ENCODE measurements around the gene KLRF2.

The KLRF2 gene

DNA sequence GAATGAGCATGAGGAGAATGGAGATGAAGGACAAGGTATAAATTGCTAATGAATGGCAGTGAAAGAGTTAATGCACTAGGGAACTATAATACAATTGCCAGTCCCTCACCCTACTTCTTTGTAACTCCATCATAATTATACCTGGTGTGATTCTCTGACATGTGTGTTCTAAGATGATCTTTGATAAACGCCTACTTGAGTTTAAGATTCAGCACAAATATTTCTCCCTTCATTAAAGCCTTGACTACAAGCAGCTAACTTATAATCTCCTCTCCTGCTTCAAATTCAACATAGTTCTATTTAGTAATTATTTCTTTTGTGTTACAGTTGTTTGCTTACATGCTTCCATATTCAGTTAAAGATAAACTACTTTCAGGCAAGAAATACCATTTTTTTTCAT lies 60.5 kb downstream of the KLRF2 start:
- DNase-seq: no peak

DNA sequence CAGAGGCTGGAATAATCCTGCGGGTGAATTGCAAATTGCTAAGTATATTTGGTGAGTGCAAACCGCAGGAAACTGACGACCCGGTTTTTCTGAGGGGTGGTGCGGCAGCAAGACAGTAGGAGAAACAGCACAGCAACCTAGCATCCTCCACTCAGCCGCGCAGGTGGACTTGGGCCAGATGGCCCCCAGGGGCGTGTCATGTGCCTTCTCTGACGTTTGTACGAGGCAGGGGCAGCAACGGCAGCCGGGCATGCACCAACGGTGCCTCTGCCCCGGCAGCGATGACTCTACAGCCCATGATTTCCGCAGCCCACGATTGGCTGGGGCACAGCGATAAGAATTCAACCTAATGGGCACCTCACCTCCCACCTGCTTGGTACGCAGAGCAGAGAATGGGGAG lies 62.0 kb downstream of the KLRF2 start:
- DNase-seq: peak in 1 of 2 donors; percentile 10

DNA sequence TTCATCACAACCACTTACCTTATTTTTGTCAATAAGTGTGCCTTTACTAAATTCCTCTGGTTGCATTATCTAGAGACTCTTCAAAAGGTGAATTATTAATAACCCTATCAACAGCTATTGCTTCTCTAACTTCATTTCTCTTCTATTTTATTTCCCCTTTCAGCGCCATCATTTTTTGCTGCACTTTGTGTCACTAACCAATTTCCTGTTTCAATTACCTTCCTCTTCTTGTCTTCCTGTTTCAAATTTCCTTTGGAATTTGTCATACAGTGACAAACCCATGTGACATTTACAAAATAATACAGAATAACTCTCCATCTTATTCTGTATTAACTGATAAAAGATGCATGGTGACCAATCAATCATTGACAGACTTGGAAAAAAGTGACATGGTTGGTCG lies 63.1 kb downstream of the KLRF2 start:
- DNase-seq: no peak

All from activated CD4-positive, alpha-beta T cell treated with anti-CD3 and anti-CD28 coated beads for 4 hours (primary cell).